RPMI8226 (cell line): ENCODE results near the gene TBC1D1.

ENCODE experiments used
- DNase-seq: peaks from one replicate; pipeline ENCODE4 v3.0.0-alpha.2; 2015

The TBC1D1 gene

GRCh38 chr4:37995299-37995821 is 104.5 kb downstream of the TBC1D1 start:
- DNase-seq: no peak

- DNase-seq: no peak
These were observed 105.3 kb downstream of the TBC1D1 start for GRCh38 chr4:37995981-37996775.

GRCh38 chr4:37998226-37998625 is 107.3 kb downstream of the TBC1D1 start:
- no peak for DNase-seq

GRCh38 chr4:37999000-37999716 is 108.3 kb downstream of the TBC1D1 start:
- no peak for DNase-seq

- DNase-seq: no peak
These were observed 109.1 kb downstream of the TBC1D1 start for GRCh38 chr4:37999965-38000364.

- no peak for DNase-seq
These were observed 111.0 kb downstream of the TBC1D1 start for GRCh38 chr4:38001927-38002326.

- no peak for DNase-seq
These were observed 111.7 kb downstream of the TBC1D1 start for GRCh38 chr4:38002451-38003071.

GRCh38 chr4:38003102-38003501 is 112.2 kb downstream of the TBC1D1 start:
- DNase-seq: no peak

- no peak for DNase-seq
These were observed 112.7 kb downstream of the TBC1D1 start for GRCh38 chr4:38003628-38004027.

GRCh38 chr4:38004062-38004461 is 113.2 kb downstream of the TBC1D1 start:
- DNase-seq: no peak

GRCh38 chr4:38004887-38005286 is 114.0 kb downstream of the TBC1D1 start:
- DNase-seq: no peak

- DNase-seq: no peak
These were observed 114.8 kb downstream of the TBC1D1 start for GRCh38 chr4:38005637-38006036.

GRCh38 chr4:38007645-38008044 is 116.8 kb downstream of the TBC1D1 start:
- no peak for DNase-seq

- DNase-seq: no peak
These were observed 117.7 kb downstream of the TBC1D1 start for GRCh38 chr4:38008571-38009021.

GRCh38 chr4:38009421-38009820 is 118.5 kb downstream of the TBC1D1 start:
- DNase-seq: no peak

GRCh38 chr4:38009949-38010348 is 119.1 kb downstream of the TBC1D1 start:
- no peak for DNase-seq

GRCh38 chr4:38011511-38012162 is 120.8 kb downstream of the TBC1D1 start:
- DNase-seq: no peak

GRCh38 chr4:38013461-38014366 is 122.8 kb downstream of the TBC1D1 start:
- DNase-seq: no peak

GRCh38 chr4:38014421-38014852 is 123.6 kb downstream of the TBC1D1 start:
- DNase-seq: no peak

GRCh38 chr4:38015886-38016515 is 125.1 kb downstream of the TBC1D1 start:
- DNase-seq: no peak

GRCh38 chr4:38016698-38017097 is 125.8 kb downstream of the TBC1D1 start:
- no peak for DNase-seq
